GM21786 (cell line): ENCODE results near the gene BLCAP.
"Not testable (repeated sequence)": the region's sequence is repeated elsewhere in the genome, so short reads cannot be mapped to it uniquely, and the experiment has no call there.

Source experiments
- ATAC-seq: cut with Tn5 transposase; IDR thresholded peaks from one replicate; pipeline ENCODE4 v1.9.1; 2021; ENCODE audit not compliant: unreplicated experiment

The BLCAP gene

GRCh38 chr20:37558306-37558705, 30.6 kb upstream of the BLCAP start:
- no peak for ATAC-seq

GRCh38 chr20:37556538-37556937, 28.9 kb upstream of the BLCAP start:
- no peak for ATAC-seq

GRCh38 chr20:37554721-37555298, 27.1 kb upstream of the BLCAP start:
- ATAC-seq: not testable (repeated sequence)

GRCh38 chr20:37552415-37552814, 24.7 kb upstream of the BLCAP start:
- ATAC-seq: no peak

GRCh38 chr20:37551660-37552059, 24.0 kb upstream of the BLCAP start:
- not testable (repeated sequence) for ATAC-seq

- ATAC-seq: not testable (repeated sequence)
These were observed 22.6 kb upstream of the BLCAP start for GRCh38 chr20:37550101-37550920.

- no peak for ATAC-seq
These were observed 20.2 kb upstream of the BLCAP start for GRCh38 chr20:37547912-37548311.

GRCh38 chr20:37545516-37545915, 17.8 kb upstream of the BLCAP start:
- ATAC-seq: no peak

GRCh38 chr20:37544386-37544785, 16.7 kb upstream of the BLCAP start:
- no peak for ATAC-seq

- no peak for ATAC-seq
These were observed 16.2 kb upstream of the BLCAP start for GRCh38 chr20:37543828-37544227.

GRCh38 chr20:37542281-37542680, 14.6 kb upstream of the BLCAP start:
- ATAC-seq: no peak

- no peak for ATAC-seq
These were observed 13.7 kb upstream of the BLCAP start for GRCh38 chr20:37541326-37541725.

- not testable (repeated sequence) for ATAC-seq
These were observed 13.2 kb upstream of the BLCAP start for GRCh38 chr20:37540838-37541237.

- no peak for ATAC-seq
These were observed 12.3 kb upstream of the BLCAP start for GRCh38 chr20:37540001-37540400.

GRCh38 chr20:37539424-37539823, 11.7 kb upstream of the BLCAP start:
- no peak for ATAC-seq

GRCh38 chr20:37538003-37538402, 10.3 kb upstream of the BLCAP start:
- ATAC-seq: no peak

- no peak for ATAC-seq
These were observed 9.8 kb upstream of the BLCAP start for GRCh38 chr20:37537505-37537904.

- ATAC-seq: no peak
These were observed 7.9 kb upstream of the BLCAP start for GRCh38 chr20:37535443-37536132.

GRCh38 chr20:37534401-37535157, 6.9 kb upstream of the BLCAP start:
- peak; percentile 78 for ATAC-seq

GRCh38 chr20:37533154-37533715, 5.6 kb upstream of the BLCAP start:
- no peak for ATAC-seq

- ATAC-seq: no peak
These were observed 4.2 kb upstream of the BLCAP start for GRCh38 chr20:37531856-37532255.
